Activated effector memory CD4-positive, alpha-beta T cell treated with Interleukin-2 at 50 U/mL for 16 hours (primary cell): ENCODE measurements around the gene C14orf93.
"Not testable (repeated sequence)": the region's sequence is repeated elsewhere in the genome, so short reads cannot be mapped to it uniquely, and the experiment has no call there.

Experiments used
- DNase-seq: peaks from one replicate; pipeline ENCODE4 v3.0.0-alpha.2; 2020

Gene C14orf93

GRCh38 chr14:22972313-22972930 is 37.5 kb downstream of the C14orf93 start:
- DNase-seq, result no peak

DNA sequence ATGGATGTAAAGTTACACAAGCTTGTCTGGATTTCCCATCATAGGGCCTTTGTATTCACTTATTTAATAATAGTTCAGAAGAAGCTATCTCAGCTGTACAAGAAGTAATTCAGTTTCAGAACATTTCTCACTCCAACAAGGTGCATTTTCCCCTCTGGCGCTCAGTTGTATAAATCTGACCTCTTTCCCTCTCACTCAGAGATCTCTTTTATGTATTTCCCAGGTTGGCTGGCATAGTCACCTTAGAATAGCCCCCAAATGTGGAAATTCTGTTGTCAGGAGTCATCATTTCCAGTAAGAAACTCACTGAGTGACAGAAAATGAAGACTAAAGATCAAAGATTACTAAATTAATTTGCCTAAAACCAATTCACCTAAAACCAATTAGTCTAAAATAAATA is 38.8 kb downstream of the C14orf93 start:
- no peak for DNase-seq

DNA sequence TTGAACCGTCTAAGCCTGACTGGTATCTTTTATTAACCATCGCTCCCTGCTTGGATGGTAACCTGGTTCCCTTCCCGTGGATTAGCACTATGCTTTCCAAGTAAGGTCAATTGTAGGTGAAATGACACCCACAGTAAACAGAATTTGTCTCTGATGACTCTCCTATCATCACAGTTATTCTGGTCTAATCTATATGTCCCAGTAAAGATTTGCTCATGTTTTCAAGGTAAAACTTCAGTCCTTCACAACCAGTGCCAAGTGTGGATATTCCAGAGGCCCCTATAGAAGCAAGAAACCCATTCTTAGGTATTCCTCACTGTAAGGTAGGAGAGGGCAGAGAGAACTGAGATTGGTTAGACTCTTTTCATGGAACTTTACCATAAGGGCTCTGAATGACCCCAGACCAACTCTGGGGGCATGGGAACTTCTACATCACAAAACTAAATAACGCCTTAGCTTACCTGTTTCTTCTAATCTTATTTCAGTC is 43.1 kb downstream of the C14orf93 start:
- no peak for DNase-seq

GRCh38 chr14:22965916-22966782 is 43.8 kb downstream of the C14orf93 start:
- DNase-seq, result not testable (repeated sequence)

DNA sequence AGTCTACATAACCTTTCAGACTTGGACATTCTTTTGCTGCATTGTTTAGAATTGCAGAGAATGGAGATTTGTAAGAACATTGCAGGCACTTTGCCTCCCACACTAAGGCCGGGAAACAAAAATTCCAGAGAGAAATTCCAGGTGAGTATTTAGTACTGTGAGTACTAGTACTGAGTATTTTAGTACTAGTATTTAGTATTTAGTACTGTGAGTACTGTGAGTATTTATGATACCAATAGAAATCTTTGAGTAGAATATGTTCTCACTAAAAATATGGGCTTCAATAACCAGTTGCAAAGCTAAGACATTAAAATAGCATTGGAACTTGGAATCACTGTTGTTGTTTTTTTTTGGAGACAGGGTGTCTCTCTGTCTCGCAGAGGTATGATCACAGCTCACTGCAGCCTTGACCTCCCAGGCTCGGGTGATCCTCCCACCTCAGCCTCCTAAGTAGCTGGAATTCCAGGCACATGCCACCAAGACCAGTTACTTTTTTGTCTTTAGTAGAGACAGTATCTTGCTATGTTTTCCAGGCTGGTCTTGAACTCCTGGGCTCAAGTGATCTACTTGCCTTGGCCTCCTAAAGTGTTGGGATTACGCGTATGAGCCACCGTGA is 47.8 kb downstream of the C14orf93 start:
- no peak for DNase-seq

DNA sequence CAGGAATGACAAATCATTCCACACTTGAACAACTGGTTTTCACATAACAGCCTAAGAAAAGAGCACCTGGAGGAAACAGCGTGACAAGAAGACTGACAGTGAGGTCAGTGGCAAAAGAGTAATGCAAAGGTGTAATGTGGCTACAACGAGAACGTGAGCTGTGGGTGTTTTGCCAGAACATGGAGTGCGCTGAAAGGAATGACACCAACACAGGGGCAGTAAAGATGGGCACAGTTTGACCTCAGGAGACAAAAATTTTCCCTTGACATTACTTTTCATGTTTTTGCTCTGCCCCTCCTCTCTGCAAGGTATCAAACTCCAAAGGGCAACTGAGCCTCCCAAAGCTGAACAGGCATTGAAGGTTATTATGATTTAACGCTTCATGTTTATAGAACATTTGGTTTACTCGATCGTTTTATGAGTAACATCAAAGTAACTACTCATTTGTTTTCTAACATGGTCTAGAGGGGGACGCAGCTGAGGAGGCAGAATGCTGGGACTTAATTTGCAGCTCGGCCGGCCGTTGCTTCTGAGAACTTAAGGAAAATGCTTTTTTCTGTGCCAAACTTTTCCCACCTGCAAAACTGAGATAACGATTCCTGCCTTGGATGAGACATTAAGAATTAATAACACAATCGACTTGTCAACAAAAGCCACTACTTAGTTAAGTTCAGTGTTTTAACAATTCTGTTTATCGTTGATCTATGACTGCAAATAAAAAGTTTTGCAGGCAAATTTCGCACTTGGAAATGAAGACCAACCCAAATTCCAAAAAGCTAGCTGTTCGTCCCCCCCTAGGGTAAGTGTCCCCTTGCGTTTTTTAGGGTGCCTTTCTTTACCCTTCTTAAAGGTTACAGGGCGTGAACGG is 54.0 kb downstream of the C14orf93 start:
- DNase-seq, result no peak

GRCh38 chr14:22952418-22952817 is 57.5 kb downstream of the C14orf93 start:
- DNase-seq, result no peak

DNA sequence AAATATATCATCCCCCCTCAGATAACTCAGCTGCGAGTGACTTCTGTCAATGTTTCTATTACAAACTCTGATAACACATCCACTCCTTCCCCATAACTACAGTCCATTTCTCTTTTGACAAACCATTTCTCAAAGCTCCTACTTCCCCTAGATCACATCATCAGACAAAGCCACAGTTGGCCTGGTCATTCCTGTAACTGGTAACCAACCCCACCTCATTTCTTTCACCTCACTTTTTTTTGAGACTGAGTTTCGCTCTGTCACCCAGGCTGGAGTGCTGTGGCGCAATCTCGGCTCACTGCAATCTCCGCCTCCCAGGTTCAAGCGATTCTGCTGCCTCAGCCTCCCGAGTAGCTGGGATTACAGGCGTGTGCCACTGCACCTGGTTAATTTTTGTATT is 58.1 kb downstream of the C14orf93 start:
- DNase-seq, result not testable (repeated sequence)

GRCh38 chr14:22945642-22946041 is 64.3 kb downstream of the C14orf93 start:
- no peak for DNase-seq

- DNase-seq, result no peak
These were observed 70.3 kb downstream of the C14orf93 start for GRCh38 chr14:22939684-22940083.
